Calu3 (cell line): ENCODE data around the gene IGSF9B. TPM values are rescaled to one million over a fixed set of nuclear protein-coding genes. Genes with fewer than 3 reads are reported as not detected.

Experiments
- BruUV-seq: library from RNA; stranded (reverse); fragments of 400-500 nt; replicated peaks from 2 replicates; lab custom pipeline; 2021; lab: Mats Ljungman, UMichigan
- CTCF ChIA-PET: fragments of 300-600 bp; sonication (Branson Sonifier 250); formaldehyde crosslinking; loops from one replicate; lab custom pipeline; 2022; ENCODE audit warnings: antibody characterized with exemption; lab: Charles Lee
- DNase-seq: peaks from one replicate; pipeline ENCODE4 v3.0.0; 2022
- H3K27ac Mint-ChIP-seq: one replicate; pipeline ENCODE4 v1.8.0; 2022; ENCODE audit warnings: mixed read lengths; ENCODE audit not compliant: unreplicated experiment
- H3K27me3 Mint-ChIP-seq: one replicate; pipeline ENCODE4 v1.8.0; 2022; ENCODE audit warnings: mixed read lengths; ENCODE audit not compliant: unreplicated experiment
- H3K36me3 Mint-ChIP-seq: one replicate; pipeline ENCODE4 v1.8.0; 2022; ENCODE audit warnings: mild to moderate bottlenecking, moderate library complexity, mixed read lengths; ENCODE audit not compliant: insufficient read depth, unreplicated experiment
- H3K4me1 Mint-ChIP-seq: one replicate; pipeline ENCODE4 v1.8.0; 2022; ENCODE audit warnings: mild to moderate bottlenecking, low read depth, mixed read lengths; ENCODE audit not compliant: unreplicated experiment
- H3K4me3 Mint-ChIP-seq: one replicate; pipeline ENCODE4 v1.8.0; 2022; ENCODE audit warnings: mild to moderate bottlenecking, low read depth, moderate library complexity, mixed read lengths; ENCODE audit not compliant: unreplicated experiment
- H3K9me3 Mint-ChIP-seq: one replicate; pipeline ENCODE4 v1.8.0; 2022; ENCODE audit warnings: low read depth, mixed read lengths; ENCODE audit not compliant: unreplicated experiment
- CTCF ChIP-seq: fragments of 200-600 bp; IDR thresholded peaks from one replicate; pipeline ENCODE4 v1.8.0; 2022; ENCODE audit warnings: antibody characterized with exemption; ENCODE audit not compliant: unreplicated experiment
- intact Hi-C: fragments of 100-400 bp; cut with micrococcal nuclease; formaldehyde crosslinking; loops from one replicate; pipeline ENCODE4 v1.10.0; 2022; ENCODE audit not compliant: unreplicated experiment
- total RNA-seq: library from RNA; stranded (reverse); gene quantifications from 2 replicates; pipeline ENCODE4 v1.2.3, GENCODE V29; 2022

Gene IGSF9B
- total RNA-seq, 1 experiment from 2014 or later: 13.2 TPM

- peaks cover 6% of the 10 kb centered on the region for H3K9me3 Mint-ChIP-seq
These were observed 63.4 kb downstream of the IGSF9B start for GRCh38 chr11:133893381-133893780.

GRCh38 chr11:133892584-133893380 is 64.0 kb downstream of the IGSF9B start:
- H3K9me3 Mint-ChIP-seq: peaks cover 6% of the 10 kb centered on the region

More at GRCh38 chr11:133893381-133893780, 63.4 kb downstream of the IGSF9B start:
- H3K27ac Mint-ChIP-seq: no peak overlapping the region
- CTCF ChIA-PET: no interaction called here
- no TSS peak for BruUV-seq
- intact Hi-C loops: no loop called here
- no peak overlapping the region for H3K4me3 Mint-ChIP-seq
- peaks cover 17% of the 10 kb centered on the region for H3K27me3 Mint-ChIP-seq
- no peak for TF ChIP-seq CTCF
- DNase-seq: no peak
- H3K4me1 Mint-ChIP-seq: no peaks in the 10 kb centered on the region
- H3K36me3 Mint-ChIP-seq: no peaks in the 10 kb centered on the region

GRCh38 chr11:133892126-133892525 is 64.6 kb downstream of the IGSF9B start:
- Mint-ChIP-seq H3K27me3 (peaks cover 17% of the 10 kb centered on the region), H3K36me3 (no peaks in the 10 kb centered on the region), H3K4me3 (no peak overlapping the region), H3K4me1 (no peaks in the 10 kb centered on the region), H3K9me3 (peaks cover 7% of the 10 kb centered on the region), H3K27ac (no peak overlapping the region)
- CTCF ChIA-PET: no interaction called here
- BruUV-seq: no TSS peak
- no peak for TF ChIP-seq CTCF
- DNase-seq: no peak
- intact Hi-C loops: no loop called here

More at GRCh38 chr11:133892584-133893380, 64.0 kb downstream of the IGSF9B start:
- no peak overlapping the region for H3K4me3 Mint-ChIP-seq
- no peak for TF ChIP-seq CTCF
- H3K27ac Mint-ChIP-seq: no peak overlapping the region
- no peaks in the 10 kb centered on the region for H3K4me1 Mint-ChIP-seq
- no peaks in the 10 kb centered on the region for H3K36me3 Mint-ChIP-seq
- no TSS peak for BruUV-seq
- H3K27me3 Mint-ChIP-seq: peaks cover 17% of the 10 kb centered on the region
- CTCF ChIA-PET: no interaction called here
- no peak for DNase-seq
- intact Hi-C loops: no loop called here

GRCh38 chr11:133889893-133890292 is 66.9 kb downstream of the IGSF9B start:
- peaks cover 11% of the 10 kb centered on the region for H3K9me3 Mint-ChIP-seq
- no peak overlapping the region for H3K27ac Mint-ChIP-seq
- BruUV-seq: no TSS peak
- H3K4me1 Mint-ChIP-seq: no peaks in the 10 kb centered on the region
- no peaks in the 10 kb centered on the region for H3K36me3 Mint-ChIP-seq
- CTCF ChIA-PET: no interaction called here
- H3K27me3 Mint-ChIP-seq: peaks cover 17% of the 10 kb centered on the region
- intact Hi-C loops: no loop called here
- no peak for DNase-seq
- no peak overlapping the region for H3K4me3 Mint-ChIP-seq
- TF ChIP-seq CTCF: no peak
